ENCODE results near the gene PLXDC1.

DNA sequence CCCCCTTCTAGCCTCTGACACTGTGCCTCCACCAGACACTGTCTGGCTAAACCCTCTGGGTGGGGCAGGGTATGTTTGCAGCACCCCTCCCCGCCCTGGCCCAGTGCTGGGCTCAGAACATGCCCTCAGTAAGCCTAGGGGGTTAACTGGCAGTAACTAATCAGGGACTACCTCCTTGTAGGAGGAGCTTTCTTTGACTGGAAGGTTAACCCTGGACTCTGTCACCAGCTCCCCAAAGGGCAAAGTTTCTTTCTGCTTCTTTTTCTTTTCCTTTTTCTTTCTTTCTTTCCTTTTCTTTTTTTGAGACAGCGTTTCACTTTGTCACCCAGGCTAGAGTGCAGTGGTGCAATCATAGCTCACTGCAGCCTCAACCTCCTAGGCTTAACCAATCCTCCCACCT, 76.8 kb downstream of the PLXDC1 start:
- TF ChIP-seq, protein P1, sequence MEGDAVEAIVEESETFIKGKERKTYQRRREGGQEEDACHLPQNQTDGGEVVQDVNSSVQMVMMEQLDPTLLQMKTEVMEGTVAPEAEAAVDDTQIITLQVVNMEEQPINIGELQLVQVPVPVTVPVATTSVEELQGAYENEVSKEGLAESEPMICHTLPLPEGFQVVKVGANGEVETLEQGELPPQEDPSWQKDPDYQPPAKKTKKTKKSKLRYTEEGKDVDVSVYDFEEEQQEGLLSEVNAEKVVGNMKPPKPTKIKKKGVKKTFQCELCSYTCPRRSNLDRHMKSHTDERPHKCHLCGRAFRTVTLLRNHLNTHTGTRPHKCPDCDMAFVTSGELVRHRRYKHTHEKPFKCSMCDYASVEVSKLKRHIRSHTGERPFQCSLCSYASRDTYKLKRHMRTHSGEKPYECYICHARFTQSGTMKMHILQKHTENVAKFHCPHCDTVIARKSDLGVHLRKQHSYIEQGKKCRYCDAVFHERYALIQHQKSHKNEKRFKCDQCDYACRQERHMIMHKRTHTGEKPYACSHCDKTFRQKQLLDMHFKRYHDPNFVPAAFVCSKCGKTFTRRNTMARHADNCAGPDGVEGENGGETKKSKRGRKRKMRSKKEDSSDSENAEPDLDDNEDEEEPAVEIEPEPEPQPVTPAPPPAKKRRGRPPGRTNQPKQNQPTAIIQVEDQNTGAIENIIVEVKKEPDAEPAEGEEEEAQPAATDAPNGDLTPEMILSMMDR (IDR thresholded peaks at IDR 0.05; ENCODE audit: insufficient read depth, low read length) = no peak
- TF ChIP-seq POLR2AphosphoS5 (IDR thresholded peaks at IDR 0.05; ENCODE audit: low read depth) (no peak), REST (IDR thresholded peaks at IDR 0.05; ENCODE audit: insufficient replicate concordance, low read depth) (no peak), SPI1 (IDR thresholded peaks at IDR 0.05; ENCODE audit: borderline replicate concordance, low read depth) (no peak), GABPA (IDR thresholded peaks at IDR 0.05; ENCODE audit: low read depth) (no peak)
